ENCODE results near the gene E4F1. TPM values are rescaled to one million over a fixed set of nuclear protein-coding genes. Genes with fewer than 3 reads are reported as not detected.

The E4F1 gene
- total RNA-seq, 1 experiment from 2014 or later = 41.6 TPM

DNA sequence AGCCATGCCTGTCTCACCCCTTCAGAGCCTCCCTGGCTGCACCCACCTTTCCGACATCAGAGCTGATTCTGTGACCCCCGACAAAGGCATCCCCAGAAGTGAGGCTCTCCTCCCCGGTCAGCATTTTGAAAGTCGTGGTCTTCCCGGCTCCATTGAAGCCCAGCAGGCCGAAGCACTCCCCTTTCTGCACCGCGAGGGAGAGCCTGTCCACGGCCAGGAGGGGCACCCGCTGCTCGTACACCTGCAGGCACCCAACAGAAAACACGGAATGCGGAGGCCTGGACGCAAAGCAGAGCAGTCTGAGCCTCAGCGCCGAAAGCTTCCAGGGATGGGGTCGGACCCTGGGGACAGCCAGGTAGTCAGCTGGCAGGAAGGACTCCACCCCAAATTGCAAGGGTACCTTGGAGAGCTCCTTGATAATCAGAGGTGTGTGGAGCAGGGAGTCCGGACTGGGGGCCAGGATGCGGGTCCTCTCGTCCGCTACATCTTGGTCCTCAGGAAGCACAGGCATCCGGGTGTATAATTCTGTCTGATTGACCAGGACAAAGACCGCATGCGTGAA lies 57.7 kb downstream of the E4F1 start:
- no peaks in the 10 kb centered on the region for H3K27me3 ChIP-seq (replicated peaks; ENCODE audit: insufficient read depth, low read depth, low read length, poor library complexity)
- POLR2A ChIA-PET (ENCODE audit: low non-redundant PET) = interaction anchor here (0.5 kb wide), 1 partner anchor 126 kb away, joined by 3 read pairs; the partner anchor contains the start of gene TRAF7

DNA sequence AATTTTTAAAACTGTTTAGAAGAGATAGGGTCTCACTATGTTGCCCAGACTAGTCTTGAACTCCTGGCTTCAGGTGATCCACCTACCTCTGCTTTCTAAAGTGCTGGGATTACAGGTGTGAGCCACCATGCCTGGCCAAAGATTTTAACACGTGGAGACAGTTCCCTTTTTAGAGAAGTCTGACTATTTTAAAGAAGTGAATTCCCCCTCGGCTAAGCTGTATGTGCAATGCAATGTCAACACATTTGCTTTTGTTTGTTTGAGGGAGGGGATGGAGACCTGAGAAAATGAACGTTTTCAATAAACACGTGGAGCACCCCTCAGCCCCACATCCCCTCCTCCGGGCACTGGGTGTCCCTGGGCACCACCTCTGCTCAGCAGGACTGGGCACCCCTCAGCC lies 58.9 kb downstream of the E4F1 start:
- no peaks in the 10 kb centered on the region for H3K27me3 ChIP-seq (replicated peaks; ENCODE audit: insufficient read depth, low read depth, low read length, poor library complexity)
- H3K9me3 ChIP-seq (ENCODE audit: low read depth, low read length, poor library complexity, severe bottlenecking) = no peaks in the 10 kb centered on the region
- no peaks in the 10 kb centered on the region for H3K4me1 ChIP-seq (ENCODE audit: insufficient read depth, low read length, poor library complexity, severe bottlenecking)
- TF ChIP-seq EZH2 (IDR thresholded peaks at IDR 0.05; ENCODE audit: borderline replicate concordance, low read depth, low read length, poor library complexity, severe bottlenecking) = no peak
- TF ChIP-seq, protein P1, sequence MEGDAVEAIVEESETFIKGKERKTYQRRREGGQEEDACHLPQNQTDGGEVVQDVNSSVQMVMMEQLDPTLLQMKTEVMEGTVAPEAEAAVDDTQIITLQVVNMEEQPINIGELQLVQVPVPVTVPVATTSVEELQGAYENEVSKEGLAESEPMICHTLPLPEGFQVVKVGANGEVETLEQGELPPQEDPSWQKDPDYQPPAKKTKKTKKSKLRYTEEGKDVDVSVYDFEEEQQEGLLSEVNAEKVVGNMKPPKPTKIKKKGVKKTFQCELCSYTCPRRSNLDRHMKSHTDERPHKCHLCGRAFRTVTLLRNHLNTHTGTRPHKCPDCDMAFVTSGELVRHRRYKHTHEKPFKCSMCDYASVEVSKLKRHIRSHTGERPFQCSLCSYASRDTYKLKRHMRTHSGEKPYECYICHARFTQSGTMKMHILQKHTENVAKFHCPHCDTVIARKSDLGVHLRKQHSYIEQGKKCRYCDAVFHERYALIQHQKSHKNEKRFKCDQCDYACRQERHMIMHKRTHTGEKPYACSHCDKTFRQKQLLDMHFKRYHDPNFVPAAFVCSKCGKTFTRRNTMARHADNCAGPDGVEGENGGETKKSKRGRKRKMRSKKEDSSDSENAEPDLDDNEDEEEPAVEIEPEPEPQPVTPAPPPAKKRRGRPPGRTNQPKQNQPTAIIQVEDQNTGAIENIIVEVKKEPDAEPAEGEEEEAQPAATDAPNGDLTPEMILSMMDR (conservative IDR thresholded peaks at IDR 0.05; ENCODE audit: low read depth, low read length) = no peak
- H3K4me3 ChIP-seq (ENCODE audit: low read depth, low read length, poor library complexity, severe bottlenecking) = no peak overlapping the region
- no peak overlapping the region for H3K27ac ChIP-seq (ENCODE audit: low read depth, low read length, poor library complexity, severe bottlenecking)
- no TSS peak for BruUV-seq (replicated peaks)
- no peak for DNase-seq (ENCODE audit: low spot score)
- ChIA-PET POLR2A (ENCODE audit: low non-redundant PET) (no interaction called here), CTCF (no interaction called here)
- intact Hi-C loops (cut with micrococcal nuclease; ENCODE audit: unreplicated experiment) = no loop called here
- no peaks in the 10 kb centered on the region for H3K36me3 ChIP-seq (ENCODE audit: insufficient read depth, low read length, poor library complexity, severe bottlenecking)

More for the DNA sequence above, 57.7 kb downstream of the E4F1 start:
- CTCF ChIA-PET = no interaction called here
- intact Hi-C loops (cut with micrococcal nuclease; ENCODE audit: unreplicated experiment) = no loop called here
- H3K9me3 ChIP-seq (ENCODE audit: low read depth, low read length, poor library complexity, severe bottlenecking) = no peaks in the 10 kb centered on the region
- no TSS peak for BruUV-seq (replicated peaks)
- no peak overlapping the region for H3K27ac ChIP-seq (ENCODE audit: low read depth, low read length, poor library complexity, severe bottlenecking)
- no peak for DNase-seq (ENCODE audit: low spot score)
- H3K4me3 ChIP-seq (ENCODE audit: low read depth, low read length, poor library complexity, severe bottlenecking) = no peak overlapping the region
- TF ChIP-seq EZH2 (IDR thresholded peaks at IDR 0.05; ENCODE audit: borderline replicate concordance, low read depth, low read length, poor library complexity, severe bottlenecking) = no peak
- TF ChIP-seq, protein P1 (conservative IDR thresholded peaks at IDR 0.05; ENCODE audit: low read depth, low read length) = no peak
- no peaks in the 10 kb centered on the region for H3K36me3 ChIP-seq (ENCODE audit: insufficient read depth, low read length, poor library complexity, severe bottlenecking)
- no peaks in the 10 kb centered on the region for H3K4me1 ChIP-seq (ENCODE audit: insufficient read depth, low read length, poor library complexity, severe bottlenecking)

DNA sequence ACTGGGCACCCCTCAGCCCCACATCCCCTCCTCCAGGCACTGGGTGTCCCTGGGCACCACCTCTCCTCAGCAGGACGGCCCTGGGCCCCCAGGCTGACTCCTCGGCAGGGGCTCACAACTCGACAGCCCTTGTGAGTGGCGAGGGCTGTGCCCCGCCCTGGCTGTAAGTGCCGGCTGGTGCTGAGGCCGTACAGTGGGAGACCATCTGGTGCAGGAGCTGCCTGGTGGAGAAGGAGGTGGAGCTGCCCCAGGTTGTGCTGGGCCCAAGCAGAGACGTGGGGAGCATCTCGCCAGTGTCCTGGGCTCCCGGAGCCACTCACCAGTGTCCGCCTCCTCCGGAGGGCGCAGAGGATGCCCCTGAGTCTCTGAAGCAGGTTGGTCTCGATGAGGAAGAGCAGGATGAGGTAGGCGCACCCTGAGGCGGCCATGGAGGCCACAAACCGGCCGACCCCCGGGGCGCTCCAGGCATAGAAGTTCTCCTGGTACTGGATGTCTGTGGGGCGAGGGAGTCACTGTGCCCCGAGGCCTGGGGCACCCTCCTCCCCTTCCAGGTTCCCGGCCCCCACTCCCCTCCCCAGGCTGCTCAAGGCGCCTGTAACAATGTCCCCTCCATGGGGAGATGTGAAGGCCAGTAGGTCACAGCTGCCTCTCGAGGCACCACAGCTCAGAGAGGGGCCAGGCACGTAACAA lies 59.6 kb downstream of the E4F1 start:
- Histone ChIP-seq H3K27ac (ENCODE audit: low read depth, low read length, poor library complexity, severe bottlenecking) (no peak overlapping the region), H3K4me1 (ENCODE audit: insufficient read depth, low read length, poor library complexity, severe bottlenecking) (no peaks in the 10 kb centered on the region), H3K27me3 (replicated peaks; ENCODE audit: insufficient read depth, low read depth, low read length, poor library complexity) (no peaks in the 10 kb centered on the region), H3K36me3 (ENCODE audit: insufficient read depth, low read length, poor library complexity, severe bottlenecking) (no peaks in the 10 kb centered on the region), H3K4me3 (ENCODE audit: low read depth, low read length, poor library complexity, severe bottlenecking) (no peak overlapping the region), H3K9me3 (ENCODE audit: low read depth, low read length, poor library complexity, severe bottlenecking) (no peaks in the 10 kb centered on the region)
- no peak for DNase-seq (ENCODE audit: low spot score)
- ChIA-PET CTCF (no interaction called here), POLR2A (ENCODE audit: low non-redundant PET) (no interaction called here)
- TF ChIP-seq, protein P1 (conservative IDR thresholded peaks at IDR 0.05; ENCODE audit: low read depth, low read length) = no peak
- TF ChIP-seq EZH2 (IDR thresholded peaks at IDR 0.05; ENCODE audit: borderline replicate concordance, low read depth, low read length, poor library complexity, severe bottlenecking) = no peak
- BruUV-seq (replicated peaks) = no TSS peak
- intact Hi-C loops (cut with micrococcal nuclease; ENCODE audit: unreplicated experiment) = no loop called here
